HepG2 (cell line): ENCODE data around the gene LSS. TPM values are rescaled to one million over a fixed set of nuclear protein-coding genes. Genes with fewer than 3 reads are reported as not detected.
"Not testable (repeated sequence)": the region's sequence is repeated elsewhere in the genome, so short reads cannot be mapped to it uniquely, and the experiment has no call there.

Experiments
- ATAC-seq: fragments of 200-7000 bp; cut with Tn5 transposase; 3 replicates; pipeline ENCODE4 v1.9.1; 2020; ENCODE audit warnings: mild to moderate bottlenecking, moderate library complexity
- BruUV-seq: library from RNA; stranded (reverse); fragments of 400-500 nt; replicated peaks from 2 replicates; lab custom pipeline; 2021; lab: Mats Ljungman, UMichigan
- CTCF ChIA-PET: fragments of 300-600 bp; formaldehyde crosslinking; extraction: SDS; loops from one replicate; lab custom pipeline; 2021; ENCODE audit warnings: low total read pairs, inconsistent platforms, low intra/inter-chr PET ratio; lab: Yijun Ruan, JAX
- POLR2A ChIA-PET: fragments of 350-600 bp; sonication (Branson Sonifier 250); formaldehyde crosslinking; loops from one replicate; lab custom pipeline; 2020; ENCODE audit warnings: antibody characterized with exemption, inconsistent platforms; lab: Yijun Ruan, JAX
- DNase-seq: peaks from one replicate; pipeline ENCODE4 v3.0.0-alpha.2; 2015; ENCODE audit warnings: low spot score
- FAIRE-seq: peaks from 3 replicates; lab custom pipeline; 2011; peaks lifted over from hg19 to GRCh38; lab: Jason Lieb, UNC
- H2AFZ ChIP-seq: one replicate; pipeline ENCODE4 v1.6.1; 2011; ENCODE audit warnings: low read length, inconsistent platforms
- H3K27ac ChIP-seq: fragments of 300-600 bp; 3 replicates; pipeline ENCODE4 v1.8.0; 2011; ENCODE audit warnings: mixed run types, mild to moderate bottlenecking, mixed read lengths, low read length, inconsistent platforms; ENCODE audit not compliant: insufficient read depth; ENCODE audit errors: extremely low read length
- H3K27me3 ChIP-seq, 2 experiments: fragments of 200-600 bp in 1 of 2; 2 replicates in 1 of 2; 3 replicates in 1 of 2; pipeline versions ENCODE4 v1.6.0 to v1.8.0; 2011; ENCODE audit warnings: low read length in 2 of 2, mild to moderate bottlenecking in 2 of 2, moderate library complexity in 2 of 2, inconsistent platforms in 1 of 2; ENCODE audit not compliant: insufficient read depth in 2 of 2, control insufficient read depth in 1 of 2
- H3K36me3 ChIP-seq, 2 experiments: fragments of 200-600 bp in 1 of 2; replicated peaks in 1 of 2; 2 replicates in 1 of 2; 3 replicates in 1 of 2; pipeline versions ENCODE4 v1.5.1 to v1.8.0; 2011; ENCODE audit warnings: low read length in 2 of 2, inconsistent platforms in 1 of 2; ENCODE audit not compliant: insufficient read depth in 2 of 2, control insufficient read depth in 1 of 2
- H3K4me1 ChIP-seq: 2 replicates; pipeline ENCODE4 v1.5.1; 2012; ENCODE audit warnings: low read length, inconsistent platforms; ENCODE audit not compliant: insufficient read depth
- H3K4me2 ChIP-seq: 2 replicates; pipeline ENCODE4 v1.6.0; 2011; ENCODE audit warnings: low read depth, low read length, inconsistent platforms
- H3K4me3 ChIP-seq, 3 experiments: fragments of 200-600 bp in 1 of 3; sonication (generic), shearing (Covaris generic) in 1 of 3; replicated peaks in 1 of 3; 2 replicates each; pipeline ENCODE4 v1.5.1; 2011 to 2016; ENCODE audit warnings: low read length in 3 of 3, inconsistent platforms in 2 of 3, low read depth in 2 of 3, mild to moderate bottlenecking in 2 of 3, control low read depth in 1 of 3, mixed read lengths in 1 of 3; ENCODE audit not compliant: insufficient read depth in 1 of 3
- H3K79me2 ChIP-seq: one replicate; pipeline ENCODE4 v1.6.1; 2011; ENCODE audit warnings: low read length, inconsistent platforms; ENCODE audit not compliant: insufficient read depth
- H3K9ac ChIP-seq: 2 replicates; pipeline ENCODE4 v1.6.0; 2011; ENCODE audit warnings: mild to moderate bottlenecking, low read depth, low read length, inconsistent platforms; ENCODE audit not compliant: insufficient read depth
- H3K9me3 ChIP-seq: 2 replicates; pipeline ENCODE4 v1.5.1; 2012; ENCODE audit warnings: mild to moderate bottlenecking, low read length
- H4K20me1 ChIP-seq: 2 replicates; pipeline ENCODE4 v1.6.0; 2011; ENCODE audit warnings: inconsistent platforms, mild to moderate bottlenecking, low read length, moderate library complexity; ENCODE audit not compliant: insufficient read depth
- CBX2 ChIP-seq, 2 experiments: fragments of 200-600 bp in 1 of 2; sonication (generic); formaldehyde crosslinking in 1 of 2; IDR thresholded peaks; 2 replicates each; pipeline versions ENCODE4 v1.7.0 to v1.8.1; 2018 to 2022; ENCODE audit warnings: low read depth in 2 of 2, low read length in 1 of 2, mild to moderate bottlenecking in 1 of 2, missing genetic modification reagents in 1 of 2
- CREB1 ChIP-seq, 2 experiments: fragments of 450-650 bp in 1 of 2; IDR thresholded peaks; 2 replicates each; pipeline ENCODE4 v1.6.1; 2016 to 2017; ENCODE audit warnings: control low read depth in 1 of 2, mild to moderate bottlenecking in 1 of 2, missing compliant biosample characterization in 1 of 2, missing genetic modification characterization in 1 of 2
- MTA1 ChIP-seq: sonication (generic); formaldehyde crosslinking; IDR thresholded peaks from 2 replicates; pipeline ENCODE4 v1.4.0; 2020; ENCODE audit warnings: missing genetic modification reagents, mild to moderate bottlenecking, borderline replicate concordance
- POLR2A ChIP-seq, 2 experiments: IDR thresholded peaks; 2 replicates each; pipeline ENCODE4 v1.6.1; 2011; ENCODE audit warnings: low read depth in 2 of 2, low read length in 2 of 2, mild to moderate bottlenecking in 1 of 2, moderate library complexity in 1 of 2; ENCODE audit not compliant: insufficient read depth in 1 of 2
- POLR2AphosphoS5 ChIP-seq: IDR thresholded peaks from 2 replicates; pipeline ENCODE4 v1.6.1; 2012; ENCODE audit warnings: low read depth, low read length
- U2AF1 ChIP-seq: fragments of 200-400 bp; formaldehyde crosslinking; optimal IDR thresholded peaks from 2 replicates; pipeline ENCODE3; 2017; ENCODE audit warnings: mild to moderate bottlenecking, low read depth, low read length
- ZKSCAN5 ChIP-seq: sonication (generic); formaldehyde crosslinking; IDR thresholded peaks from 2 replicates; pipeline ENCODE4 v1.5.1; 2020; ENCODE audit warnings: mild to moderate bottlenecking, missing genetic modification reagents
- ZNF777 ChIP-seq: sonication (generic); formaldehyde crosslinking; IDR thresholded peaks from 2 replicates; pipeline ENCODE4 v1.4.0; 2020; ENCODE audit warnings: missing genetic modification reagents
- WGBS: methylation state at CpG from one replicate; pipeline ENCODE4 v1.1.6; 2017; ENCODE audit warnings: low lambda C conversion rate; 5-methylcytosine and 5-hydroxymethylcytosine counted together
- in situ Hi-C: cut with HindIII; loops from 2 replicates; pipeline ENCODE4 v1.10.0; 2017; ENCODE audit warnings: low pct_unique_long_range_greater_than_20kb; ENCODE audit not compliant: extremely low pct_ligation_motif_present
- intact Hi-C: fragments of 100-400 bp; cut with micrococcal nuclease; formaldehyde crosslinking; loops from one replicate; pipeline ENCODE4 v1.10.0; 2022; ENCODE audit not compliant: unreplicated experiment
- polyA plus RNA-seq, 8 experiments: library from polyadenylated mRNA; depleted of rRNA in 3 of 8; stranded (reverse) in 7 of 8; unstranded in 1 of 8; fragments of >200 nt; fragmentation: Illumina TruSeq in 4 of 8; extraction: Trizol in 4 of 8; gene quantifications; 2 replicates each; pipeline versions ENCODE4 v1.2.1 to v1.2.3, GENCODE V29; 2011 to 2016; ENCODE audit warnings: low read depth in 4 of 8, missing spikeins in 1 of 8, mixed read lengths in 1 of 8; ENCODE audit not compliant: insufficient read depth in 1 of 8
- total RNA-seq, 5 experiments: library from RNA; depleted of rRNA; stranded (reverse); fragments of >200 nt; fragmentation: Illumina TruSeq; extraction: Trizol; gene quantifications; 2 replicates each; pipeline ENCODE4 v1.2.3, GENCODE V29; 2016; ENCODE audit warnings: low read depth in 1 of 5
- TF ChIP-seq, protein P1 (sequence below): sonication (generic); formaldehyde crosslinking; conservative IDR thresholded peaks from 2 replicates; pipeline ENCODE4 v1.4.0; 2020; ENCODE audit warnings: missing genetic modification reagents
- TF ChIP-seq, protein P2 (sequence below): sonication (generic); formaldehyde crosslinking; IDR thresholded peaks from 2 replicates; pipeline ENCODE4 v1.5.0; 2020; ENCODE audit warnings: missing genetic modification reagents

Gene LSS
- total and polyA plus RNA-seq, 2 of the 13 experiments (the other 11 are each of a cell fraction or from before 2014, with no cell fraction given), result 72.6 to 113 TPM

DNA sequence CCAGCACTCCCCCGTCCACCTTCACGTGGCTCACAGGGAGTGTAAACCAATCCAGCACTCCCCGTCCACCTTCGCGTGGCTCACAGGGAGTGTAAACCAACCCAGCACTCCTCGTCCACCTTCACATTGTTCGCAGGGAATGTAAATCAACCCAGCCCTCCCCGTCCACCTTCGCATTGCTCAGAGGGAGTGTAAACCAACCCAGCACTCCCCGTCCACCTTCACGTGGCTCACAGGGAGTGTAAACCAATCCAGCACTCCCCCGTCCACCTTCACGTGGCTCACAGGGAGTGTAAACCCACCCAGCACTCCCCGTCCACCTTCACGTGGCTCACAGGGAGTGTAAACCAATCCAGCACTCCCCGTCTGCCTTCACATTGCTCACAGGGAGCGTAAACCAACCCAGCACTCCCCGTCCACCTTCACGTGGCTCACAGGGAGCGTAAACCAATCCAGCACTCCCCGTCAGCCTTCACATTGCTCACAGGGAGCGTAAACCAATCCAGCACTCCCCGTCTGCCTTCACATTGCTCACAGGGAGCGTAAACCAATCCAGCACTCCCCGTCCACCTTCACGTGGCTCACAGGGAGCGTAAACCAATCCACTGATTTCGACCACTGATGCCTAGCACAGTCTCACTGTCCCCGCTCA lies 88.1 kb downstream of the LSS start:
- not testable (repeated sequence) for DNase-seq
- TF ChIP-seq POLR2AphosphoS5, result peak; percentile 33; the same call in 1 of the 2 replicates
- TF ChIP-seq POLR2A (IDR thresholded peaks at IDR 0.05; ENCODE audit: insufficient read depth in 1 of 2, low read depth in 2 of 2, low read length in 2 of 2), result 0 out of 4 replicates have a peak, but pooled peaks of 1 of the 2 experiments have one; percentile 40
- TF ChIP-seq, all 625 proteins: peak for 2; not testable (repeated sequence) for 623
- FAIRE-seq, H3K9me3 ChIP-seq, H3K9ac ChIP-seq, CTCF ChIA-PET, intact Hi-C loops, POLR2A ChIA-PET, H3K27me3 ChIP-seq, H3K27ac ChIP-seq, in situ Hi-C loops, H3K79me2 ChIP-seq, ATAC-seq, H3K4me1 ChIP-seq, BruUV-seq, H3K4me3 ChIP-seq, H2AFZ ChIP-seq, H3K4me2 ChIP-seq: not testable (repeated sequence)
- Histone ChIP-seq H3K36me3 (peaks cover 14 to 25% of the 10 kb centered on the region in 2 experiments; a peak in 4 of 5 replicates), H4K20me1 (peaks cover 13% of the 10 kb centered on the region; the same call in 1 of the 2 replicates)
- 93% methylated on average over 29 of the region's 29 CpGs for WGBS

DNA sequence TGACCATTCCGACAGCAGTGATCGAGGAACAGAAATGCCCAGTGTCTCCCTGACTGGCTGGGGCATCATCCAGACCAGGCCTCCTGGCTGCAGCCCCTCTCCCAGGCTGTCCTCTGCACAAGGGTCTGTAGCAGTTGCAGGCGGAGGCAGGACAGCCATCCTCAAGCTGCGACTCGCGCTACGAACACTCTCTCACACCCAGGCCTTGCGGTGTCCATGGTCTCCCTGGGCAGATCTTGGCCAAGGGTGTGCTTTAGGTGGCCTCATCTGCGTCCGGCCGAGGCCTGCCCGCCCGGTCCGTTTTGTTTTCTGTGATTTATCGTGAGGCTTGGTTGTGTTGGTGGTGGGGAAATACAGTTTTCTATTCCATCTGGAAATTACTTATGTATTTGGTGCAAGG lies 88.9 kb downstream of the LSS start:
- Histone ChIP-seq H3K27ac (no peak overlapping the region), H3K4me2 (no peak overlapping the region), H3K4me3 (no peak overlapping the region), H3K36me3 (peaks cover 13 to 20% of the 10 kb centered on the region in 2 experiments; a peak in 4 of 5 replicates), H4K20me1 (peaks cover 16% of the 10 kb centered on the region; the same call in 1 of the 2 replicates), H3K27me3 (no peaks in the 10 kb centered on the region), H2AFZ (no peak overlapping the region), H3K9me3 (no peaks in the 10 kb centered on the region), H3K9ac (no peak overlapping the region), H3K79me2 (no peaks in the 10 kb centered on the region), H3K4me1 (peaks cover 7% of the 10 kb centered on the region; the same call in 1 of the 2 replicates)
- DNase-seq, result no peak
- ChIA-PET CTCF (no interaction called here), POLR2A (no interaction called here)
- in situ Hi-C loops, result no loop called here
- no TSS peak for BruUV-seq
- intact Hi-C loops, result no loop called here
- WGBS, result 98% methylated on average over 12 of the region's 15 CpGs
- TF ChIP-seq ZNF777 (CRISPR knock-in tag), result no peak
- TF ChIP-seq ZKSCAN5 (CRISPR knock-in tag), result no peak
- no peak for TF ChIP-seq U2AF1
- TF ChIP-seq MTA1 (CRISPR knock-in tag), result no peak
- TF ChIP-seq, protein P1, sequence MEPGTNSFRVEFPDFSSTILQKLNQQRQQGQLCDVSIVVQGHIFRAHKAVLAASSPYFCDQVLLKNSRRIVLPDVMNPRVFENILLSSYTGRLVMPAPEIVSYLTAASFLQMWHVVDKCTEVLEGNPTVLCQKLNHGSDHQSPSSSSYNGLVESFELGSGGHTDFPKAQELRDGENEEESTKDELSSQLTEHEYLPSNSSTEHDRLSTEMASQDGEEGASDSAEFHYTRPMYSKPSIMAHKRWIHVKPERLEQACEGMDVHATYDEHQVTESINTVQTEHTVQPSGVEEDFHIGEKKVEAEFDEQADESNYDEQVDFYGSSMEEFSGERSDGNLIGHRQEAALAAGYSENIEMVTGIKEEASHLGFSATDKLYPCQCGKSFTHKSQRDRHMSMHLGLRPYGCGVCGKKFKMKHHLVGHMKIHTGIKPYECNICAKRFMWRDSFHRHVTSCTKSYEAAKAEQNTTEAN (CRISPR knock-in tag), result no peak
- TF ChIP-seq CREB1 (IDR thresholded peaks at IDR 0.05), result no peak
- TF ChIP-seq CREB1 (CRISPR knock-in tag; IDR thresholded peaks at IDR 0.05), result no peak
- TF ChIP-seq, protein P2, sequence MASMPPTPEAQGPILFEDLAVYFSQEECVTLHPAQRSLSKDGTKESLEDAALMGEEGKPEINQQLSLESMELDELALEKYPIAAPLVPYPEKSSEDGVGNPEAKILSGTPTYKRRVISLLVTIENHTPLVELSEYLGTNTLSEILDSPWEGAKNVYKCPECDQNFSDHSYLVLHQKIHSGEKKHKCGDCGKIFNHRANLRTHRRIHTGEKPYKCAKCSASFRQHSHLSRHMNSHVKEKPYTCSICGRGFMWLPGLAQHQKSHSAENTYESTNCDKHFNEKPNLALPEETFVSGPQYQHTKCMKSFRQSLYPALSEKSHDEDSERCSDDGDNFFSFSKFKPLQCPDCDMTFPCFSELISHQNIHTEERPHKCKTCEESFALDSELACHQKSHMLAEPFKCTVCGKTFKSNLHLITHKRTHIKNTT (CRISPR knock-in tag), result no peak
- TF ChIP-seq CBX2 (IDR thresholded peaks at IDR 0.05; ENCODE audit: low read depth, low read length), result no peak
- TF ChIP-seq CBX2 (CRISPR knock-in tag; IDR thresholded peaks at IDR 0.05; ENCODE audit: low read depth), result no peak
- no peak for ATAC-seq
- no peak for FAIRE-seq
